Activated CD4-positive, alpha-beta T cell treated with anti-CD3 and anti-CD28 coated beads for 36 hours (primary cell): ENCODE data around the gene XPO6. TPM values are rescaled to one million over a fixed set of nuclear protein-coding genes. Genes with fewer than 3 reads are reported as not detected.
"Not testable (repeated sequence)": the region's sequence is repeated elsewhere in the genome, so short reads cannot be mapped to it uniquely, and the experiment has no call there.

ENCODE experiments used
- ATAC-seq: fragments of 200-7000 bp; cut with Tn5 transposase; one replicate; pipeline ENCODE4 v1.10.0; 2021; ENCODE audit warnings: mild to moderate bottlenecking, moderate library complexity
- CTCF ChIA-PET: fragments of 350-600 bp; sonication (Branson Sonifier 250); formaldehyde crosslinking; loops from one replicate; lab custom pipeline; 2021; ENCODE audit warnings: antibody characterized with exemption; lab: Charles Lee
- POLR2A ChIA-PET: fragments of 350-600 bp; sonication (Branson Sonifier 250); formaldehyde crosslinking; loops from one replicate; lab custom pipeline; 2021; ENCODE audit warnings: antibody characterized with exemption, inconsistent platforms; lab: Charles Lee
- DNase-seq: peaks from one replicate; pipeline ENCODE4 v3.0.0-alpha.2; 2020
- H3K27ac Mint-ChIP-seq: one replicate; pipeline ENCODE4 v1.8.0; 2021; ENCODE audit warnings: mixed read lengths
- H3K27me3 Mint-ChIP-seq: one replicate; pipeline ENCODE4 v1.8.0; 2021; ENCODE audit warnings: mixed read lengths
- H3K36me3 Mint-ChIP-seq: one replicate; pipeline ENCODE4 v1.8.0; 2021; ENCODE audit warnings: low read depth, mixed read lengths
- H3K4me1 Mint-ChIP-seq: one replicate; pipeline ENCODE4 v1.8.0; 2021; ENCODE audit warnings: mixed read lengths
- H3K4me3 Mint-ChIP-seq: one replicate; pipeline ENCODE4 v1.8.0; 2021; ENCODE audit warnings: mild to moderate bottlenecking, moderate library complexity, mixed read lengths
- H3K9me3 Mint-ChIP-seq: one replicate; pipeline ENCODE4 v1.8.0; 2021; ENCODE audit warnings: low read depth, mixed read lengths
- intact Hi-C, 2 experiments: fragments of 100-400 bp; cut with DNase I in 1 of 2; cut with micrococcal nuclease in 1 of 2; formaldehyde crosslinking; loops; one replicate each; pipeline versions ENCODE4 v1.14.2 to v1.15.1; 2022 to 2024; cut with DNase I, micrococcal nuclease
- total RNA-seq, 2 experiments: library from RNA; stranded (reverse); gene quantifications; one replicate each; pipeline ENCODE4 v1.2.3, GENCODE V29; 2021

XPO6 gene
- total RNA-seq, 2 experiments from 2014 or later, result 241 to 368 TPM

DNA sequence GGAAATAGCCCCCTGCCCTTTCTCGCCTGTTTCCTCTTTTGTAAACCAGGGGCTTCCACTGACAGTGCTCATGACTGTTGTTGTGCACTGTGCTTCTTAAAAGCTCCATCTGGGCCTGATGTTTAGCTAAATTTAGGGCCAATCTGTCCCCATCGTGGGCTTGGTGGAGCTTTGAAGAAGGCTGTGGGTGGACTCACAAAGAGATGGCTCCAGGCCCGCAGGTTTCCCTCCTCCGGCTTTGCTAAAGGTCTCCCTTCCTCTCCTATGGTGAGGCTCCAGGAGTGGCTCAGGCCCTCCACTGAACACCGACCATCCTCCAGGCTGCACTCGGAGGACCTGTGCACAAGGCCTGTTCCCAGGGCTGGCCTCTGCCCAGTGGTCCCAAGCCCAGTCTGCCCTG lies 30.2 kb upstream of the XPO6 start:
- Mint-ChIP-seq H3K4me1 (no peaks in the 10 kb centered on the region), H3K4me3 (no peak overlapping the region), H3K27me3 (no peaks in the 10 kb centered on the region), H3K36me3 (no peaks in the 10 kb centered on the region), H3K9me3 (peaks cover 3% of the 10 kb centered on the region), H3K27ac (no peak overlapping the region)
- no peak for ATAC-seq
- no peak for DNase-seq
- ChIA-PET POLR2A (no interaction called here), CTCF (interaction anchor here (0.6 to 2.3 kb wide), 2 partner anchors 24 to 108 kb away, joined by 3 to 8 read pairs; no protein-coding TSS in a partner anchor)
- intact Hi-C loops, result loop anchor here in 1 of 2 experiments (5.0 kb wide), 1 partner anchor 40 kb away; no protein-coding TSS in a partner anchor

DNA sequence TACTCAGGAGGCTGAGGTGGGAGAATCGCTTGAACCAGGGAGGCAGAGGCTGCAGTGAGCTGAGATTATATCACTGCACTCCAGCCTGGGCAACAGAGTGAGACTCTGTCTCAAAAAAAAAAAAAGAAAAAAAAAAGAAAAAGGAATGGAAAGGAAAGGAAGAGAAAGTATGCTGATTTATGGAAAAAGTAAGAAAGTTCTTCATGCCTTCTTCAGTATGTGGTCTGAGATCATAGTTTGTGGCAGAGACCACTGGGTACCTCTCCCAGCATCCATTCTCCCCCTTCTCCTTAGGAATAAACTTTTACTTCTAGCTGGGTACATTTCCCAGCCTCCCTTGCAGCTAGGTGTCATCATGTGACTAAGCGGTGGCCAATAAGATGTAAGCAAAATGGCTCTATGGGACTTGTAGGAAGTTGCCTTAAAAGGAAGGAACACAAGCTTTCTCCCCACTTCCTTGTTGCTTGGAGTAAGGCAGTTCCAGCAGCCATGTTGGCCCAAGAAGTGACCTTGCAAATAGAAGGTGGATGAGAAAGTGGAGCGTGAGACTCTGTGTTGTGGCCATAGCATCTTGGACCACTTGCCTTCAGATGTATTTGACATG lies 26.1 kb upstream of the XPO6 start:
- H3K4me3 Mint-ChIP-seq, result no peak overlapping the region
- H3K27ac Mint-ChIP-seq, result no peak overlapping the region
- no peaks in the 10 kb centered on the region for H3K36me3 Mint-ChIP-seq
- no peaks in the 10 kb centered on the region for H3K4me1 Mint-ChIP-seq
- ATAC-seq (no peak), DNase-seq (no peak)
- no peaks in the 10 kb centered on the region for H3K27me3 Mint-ChIP-seq
- peaks cover 3% of the 10 kb centered on the region for H3K9me3 Mint-ChIP-seq
- ChIA-PET CTCF (interaction anchor here (1.0 kb wide), 1 partner anchor 167 kb away, joined by 4 read pairs; no protein-coding TSS in a partner anchor), POLR2A (no interaction called here)
- intact Hi-C loops, result no loop called here

DNA sequence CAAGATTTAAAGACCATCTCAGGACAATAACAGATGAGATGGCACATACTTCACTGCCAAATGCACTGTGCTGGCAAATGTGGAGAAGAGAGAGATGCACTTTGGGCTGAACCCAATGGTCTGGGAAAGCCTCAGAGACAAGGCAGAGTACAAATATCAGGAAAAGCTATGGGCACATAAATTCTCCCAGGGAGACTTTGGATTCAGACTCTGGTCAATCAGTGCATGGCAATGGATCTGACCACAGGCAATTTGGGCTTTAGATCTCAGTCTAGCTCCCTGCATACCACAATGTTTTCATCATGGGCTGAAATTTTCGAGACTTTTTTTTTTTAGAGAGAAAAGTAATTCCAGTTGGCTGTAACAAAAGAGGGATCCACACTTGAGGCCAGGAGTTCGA lies 20.0 kb upstream of the XPO6 start:
- DNase-seq, result no peak
- Mint-ChIP-seq H3K4me3 (no peak overlapping the region), H3K36me3 (no peaks in the 10 kb centered on the region), H3K4me1 (no peaks in the 10 kb centered on the region), H3K27ac (no peak overlapping the region), H3K9me3 (no peaks in the 10 kb centered on the region), H3K27me3 (no peaks in the 10 kb centered on the region)
- POLR2A ChIA-PET, result no interaction called here
- CTCF ChIA-PET, result interaction anchor here (1.1 kb wide), 1 partner anchor 14 kb away, joined by 3 read pairs; no protein-coding TSS in a partner anchor
- no peak for ATAC-seq
- intact Hi-C loops, result no loop called here

DNA sequence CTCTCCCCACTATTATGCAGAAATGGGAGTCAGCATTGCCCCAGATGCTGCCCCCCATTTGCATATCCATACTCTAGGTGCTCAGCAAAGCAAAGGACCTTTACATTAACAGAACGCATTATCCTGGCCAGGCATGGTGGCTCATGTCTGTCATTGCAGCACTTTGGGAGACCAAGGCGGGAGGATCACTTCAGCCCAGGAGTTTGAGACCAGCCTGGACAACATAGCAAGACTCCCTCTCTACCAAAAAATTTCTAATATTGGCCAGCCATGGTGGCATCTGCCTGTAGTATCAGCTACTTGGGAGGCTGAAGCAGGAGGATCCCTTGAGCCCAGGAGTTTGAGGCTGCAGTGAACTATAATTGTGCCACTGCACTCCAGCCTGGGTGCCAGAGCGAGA lies 12.1 kb upstream of the XPO6 start:
- H3K36me3 Mint-ChIP-seq, H3K27ac Mint-ChIP-seq: not testable (repeated sequence)

DNA sequence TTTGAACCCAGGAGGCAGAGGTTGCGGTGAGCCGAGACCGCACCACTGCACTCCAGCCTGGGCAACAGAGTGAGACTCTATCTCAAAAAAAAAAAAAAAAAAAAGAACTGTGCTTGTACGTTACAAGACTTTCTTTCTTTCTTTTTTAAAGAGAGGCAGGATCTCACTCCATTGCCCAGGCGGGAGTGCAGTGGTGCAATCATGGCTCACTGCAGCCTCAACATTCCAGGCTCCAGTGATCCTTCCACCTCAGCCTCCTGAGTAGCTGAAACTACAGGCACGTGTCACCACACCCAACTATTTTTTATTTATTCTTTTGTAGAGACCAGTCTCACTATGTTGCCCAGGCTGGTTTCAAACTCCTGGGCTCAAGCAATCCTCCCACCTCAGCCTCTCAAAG lies 8.0 kb upstream of the XPO6 start:
- H3K4me3 Mint-ChIP-seq, POLR2A ChIA-PET, H3K36me3 Mint-ChIP-seq, DNase-seq, H3K27ac Mint-ChIP-seq, H3K27me3 Mint-ChIP-seq, ATAC-seq, H3K4me1 Mint-ChIP-seq, H3K9me3 Mint-ChIP-seq: not testable (repeated sequence)
- intact Hi-C loops, result loop anchor here (5.0 kb wide), 2 partner anchors 147 to 227 kb away; no protein-coding TSS in a partner anchor
- CTCF ChIA-PET, result interaction anchor here (1.3 kb wide), 1 partner anchor 8 kb away, joined by 4 read pairs; the partner anchor contains the start of gene XPO6

More for the DNA sequence above, 12.1 kb upstream of the XPO6 start:
- H3K4me3 Mint-ChIP-seq, H3K9me3 Mint-ChIP-seq, ATAC-seq, intact Hi-C loops, POLR2A ChIA-PET, H3K27me3 Mint-ChIP-seq, DNase-seq, H3K4me1 Mint-ChIP-seq: not testable (repeated sequence)
- CTCF ChIA-PET, result interaction anchor here (0.6 to 1.0 kb wide), 2 partner anchors 88 to 153 kb away, joined by 3 read pairs; no protein-coding TSS in a partner anchor

DNA sequence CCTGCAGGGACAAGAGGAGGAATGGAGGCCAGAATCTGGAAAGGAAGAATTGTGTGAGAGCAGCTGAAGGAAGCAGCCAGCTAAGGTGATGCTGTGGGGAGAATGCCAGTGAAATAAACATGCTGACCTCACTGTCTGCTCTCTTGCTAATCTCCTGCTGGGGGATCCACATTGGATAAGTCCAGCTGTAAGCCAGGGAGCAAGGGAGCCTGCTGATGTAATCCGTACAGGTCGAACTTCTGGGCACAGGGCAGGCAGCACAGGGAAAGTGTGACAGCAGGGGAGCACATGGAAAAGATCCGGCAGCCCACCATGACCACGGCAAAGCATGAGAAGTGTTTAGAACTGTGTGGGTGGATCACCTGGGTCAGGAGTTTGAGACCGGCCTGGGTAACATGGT lies 7.5 kb upstream of the XPO6 start:
- H3K4me3 Mint-ChIP-seq, result no peak overlapping the region
- ChIA-PET POLR2A (no interaction called here), CTCF (interaction anchor here (0.6 to 2.2 kb wide), 5 partner anchors 78 to 241 kb away, joined by 3 to 18 read pairs (median 6); no protein-coding TSS in a partner anchor)
- H3K4me1 Mint-ChIP-seq, result no peaks in the 10 kb centered on the region
- H3K9me3 Mint-ChIP-seq, result no peaks in the 10 kb centered on the region
- no peak for DNase-seq
- no peaks in the 10 kb centered on the region for H3K36me3 Mint-ChIP-seq
- ATAC-seq, result no peak
- H3K27ac Mint-ChIP-seq, result no peak overlapping the region
- intact Hi-C loops, result loop anchor here (5.0 kb wide), 2 partner anchors 147 to 227 kb away; no protein-coding TSS in a partner anchor
- no peaks in the 10 kb centered on the region for H3K27me3 Mint-ChIP-seq

DNA sequence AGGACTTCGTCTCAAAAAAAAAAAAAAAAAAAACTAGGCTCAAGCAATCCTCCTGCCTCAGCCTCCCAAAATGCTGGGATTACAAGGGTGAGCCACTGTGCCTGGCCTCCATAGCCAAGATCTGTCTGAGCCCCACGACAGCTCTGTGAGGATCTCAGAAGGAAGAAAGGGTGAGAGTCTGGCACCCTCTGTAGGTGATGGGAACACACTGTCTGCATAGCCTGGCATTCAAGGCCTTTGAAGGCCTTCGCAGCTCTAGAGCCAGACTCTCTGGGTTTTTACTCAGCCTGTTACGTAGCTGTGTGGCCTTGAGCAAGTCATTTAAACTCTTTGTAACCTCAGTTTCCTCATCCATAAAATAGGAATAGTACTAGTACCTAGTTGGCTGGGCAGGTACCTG lies 6.3 kb upstream of the XPO6 start:
- Mint-ChIP-seq H3K9me3 (no peaks in the 10 kb centered on the region), H3K36me3 (no peaks in the 10 kb centered on the region), H3K4me3 (no peak overlapping the region), H3K4me1 (peaks cover 3% of the 10 kb centered on the region), H3K27me3 (no peaks in the 10 kb centered on the region), H3K27ac (no peak overlapping the region)
- ChIA-PET POLR2A (interaction anchor here (0.6 kb wide), 2 partner anchors 77 to 250 kb away, joined by 3 read pairs; no protein-coding TSS in a partner anchor), CTCF (interaction anchor here (0.6 to 2.3 kb wide), 30 partner anchors 12 to 776 kb away, joined by 3 to 18 read pairs (median 4); partner anchors contain the start of genes GSG1L, GTF3C1 and KATNIP)
- intact Hi-C loops, result loop anchor here (1.0 to 5.0 kb wide), 4 partner anchors 81 to 246 kb away; no protein-coding TSS in a partner anchor
- peak; percentile 76 for DNase-seq
- peak; percentile 100 for ATAC-seq

DNA sequence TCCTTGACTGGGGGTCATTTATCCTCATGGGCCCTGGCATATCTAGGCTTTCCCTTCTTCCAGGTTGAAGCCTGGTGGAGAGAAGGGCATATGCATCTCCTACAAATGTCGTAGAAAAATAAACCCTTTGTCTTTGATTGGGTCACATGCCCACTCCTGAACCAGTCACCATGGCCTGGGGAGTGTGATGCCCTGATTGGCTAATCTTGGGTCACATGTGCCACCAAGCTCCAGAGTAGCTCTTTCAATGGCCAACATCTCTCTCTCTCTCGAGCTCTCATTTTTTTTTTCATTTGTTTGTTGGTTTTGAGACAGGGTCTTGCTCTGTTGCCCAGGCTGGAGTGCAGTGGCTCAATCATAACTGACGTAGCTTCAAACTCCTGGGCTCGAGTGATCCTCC lies 5.6 kb upstream of the XPO6 start:
- ChIA-PET CTCF (interaction anchor here (0.7 to 2.3 kb wide), 12 partner anchors 26 to 246 kb away, joined by 3 to 18 read pairs (median 8); no protein-coding TSS in a partner anchor), POLR2A (no interaction called here)
- Mint-ChIP-seq H3K9me3 (no peaks in the 10 kb centered on the region), H3K27me3 (no peaks in the 10 kb centered on the region), H3K4me3 (no peak overlapping the region), H3K36me3 (no peaks in the 10 kb centered on the region), H3K27ac (no peak overlapping the region), H3K4me1 (peaks cover 6% of the 10 kb centered on the region)
- DNase-seq, result peak; percentile 28
- intact Hi-C loops, result loop anchor here (5.0 kb wide), 2 partner anchors 145 to 225 kb away; no protein-coding TSS in a partner anchor
- no peak for ATAC-seq

DNA sequence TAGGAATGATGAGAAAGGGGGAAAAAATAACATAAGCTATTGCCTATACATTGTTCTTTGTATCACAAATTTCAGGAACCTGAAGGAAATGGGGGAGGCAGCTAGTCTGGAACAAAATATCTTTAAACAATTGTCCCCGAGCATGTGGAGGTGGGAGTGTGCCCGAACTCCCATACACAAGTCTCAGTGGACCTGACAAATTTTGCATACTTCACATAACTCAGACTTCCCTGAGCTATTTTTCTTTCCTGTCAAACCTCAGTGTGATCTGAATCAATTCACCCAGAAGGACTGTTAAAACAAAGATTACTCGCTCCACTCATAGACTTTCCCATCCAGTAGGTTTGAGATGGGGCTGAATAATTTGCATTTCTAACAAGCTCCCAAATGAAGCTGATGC lies 1.6 kb upstream of the XPO6 start:
- CTCF ChIA-PET, result interaction anchor here (0.6 to 1.2 kb wide), 4 partner anchors 11 to 1359 kb away, joined by 3 to 4 read pairs (median 3); no protein-coding TSS in a partner anchor
- Mint-ChIP-seq H3K4me3 (no peak overlapping the region), H3K36me3 (peaks cover 22% of the 10 kb centered on the region), H3K9me3 (peaks cover 2% of the 10 kb centered on the region), H3K27me3 (no peaks in the 10 kb centered on the region), H3K27ac (peak overlapping the region; percentile 2), H3K4me1 (peaks cover 18% of the 10 kb centered on the region)
- ATAC-seq, result no peak
- POLR2A ChIA-PET, result no interaction called here
- intact Hi-C loops, result loop anchor here (5.0 kb wide), 4 partner anchors 36 to 1594 kb away; partner anchors contain the start of genes ATXN2L (in 1 of the 2) and MAZ (in 1 of the 2)
- DNase-seq, result no peak

DNA sequence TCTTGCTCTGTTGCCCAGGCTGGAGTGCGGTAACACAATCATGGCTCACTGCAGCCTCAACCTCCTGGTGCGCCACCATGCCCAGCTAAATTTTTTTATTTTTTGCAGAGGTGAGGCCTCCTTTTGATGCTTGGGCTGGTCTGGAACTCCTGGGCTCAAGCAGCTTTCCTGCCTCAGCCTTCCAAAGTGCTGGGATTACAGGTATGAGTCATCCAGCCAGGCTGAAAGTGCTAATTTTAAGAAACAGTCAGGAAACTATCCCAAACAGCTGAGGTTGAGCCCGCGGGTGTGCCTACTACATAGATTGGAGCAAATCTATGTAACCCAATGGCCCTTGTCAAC lies 738 bp upstream of the XPO6 start:
- peaks cover 28% of the 10 kb centered on the region for H3K36me3 Mint-ChIP-seq
- CTCF ChIA-PET, result interaction anchor here (0.8 to 1.2 kb wide), 6 partner anchors 8 to 77 kb away, joined by 3 to 4 read pairs (median 4); no protein-coding TSS in a partner anchor

DNA sequence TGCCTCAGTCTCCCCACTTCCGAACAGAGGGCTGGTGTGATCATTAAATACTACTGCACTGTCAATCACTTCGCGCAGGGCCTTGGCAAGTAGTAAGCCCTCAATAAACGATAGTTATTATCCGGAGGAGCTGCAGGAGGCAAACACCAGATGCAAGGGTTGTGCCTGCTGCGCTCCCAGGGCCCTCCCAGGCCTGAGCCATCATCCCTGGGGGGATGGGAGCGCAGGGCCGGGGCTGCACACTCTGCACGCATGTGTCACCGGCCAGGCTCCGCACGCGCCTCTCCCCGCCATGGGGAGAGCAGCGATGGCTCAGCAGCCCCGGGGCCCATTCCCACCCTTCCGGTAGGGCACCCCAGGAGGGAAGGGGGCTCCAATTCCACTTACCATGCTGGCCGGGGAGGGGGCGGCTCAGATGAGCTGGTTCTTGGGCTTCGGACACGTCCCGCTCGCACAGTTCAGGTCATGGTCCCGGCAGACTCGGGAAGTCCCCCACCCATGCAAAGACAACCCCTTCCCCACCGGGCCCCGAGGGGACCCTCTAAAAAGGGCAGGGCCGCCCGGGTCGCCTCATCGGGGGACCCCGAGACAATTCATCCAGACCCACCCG lies 681 bp downstream of the XPO6 start:
- Mint-ChIP-seq H3K27ac (peak overlapping the region; percentile 95), H3K27me3 (no peaks in the 10 kb centered on the region), H3K4me1 (peaks cover 37% of the 10 kb centered on the region), H3K36me3 (peaks cover 38% of the 10 kb centered on the region), H3K4me3 (peak overlapping the region; percentile 96), H3K9me3 (peaks cover 2% of the 10 kb centered on the region)
- ChIA-PET POLR2A (interaction anchor here (0.6 to 5.0 kb wide), 4 partner anchors 9 to 41 kb away, joined by 3 to 36 read pairs (median 4); no protein-coding TSS in a partner anchor), CTCF (interaction anchor here (0.6 to 2.2 kb wide), 5 partner anchors 14 to 105 kb away, joined by 3 to 13 read pairs (median 4); no protein-coding TSS in a partner anchor)
- intact Hi-C loops, result loop anchor here (1.0 to 5.0 kb wide), 8 partner anchors 16 to 1596 kb away; partner anchors contain the start of genes ATXN2L (in 1 of the 2) and MAZ (in 1 of the 2)
- DNase-seq (peak; percentile 87), ATAC-seq (peak; percentile 69)

More for the DNA sequence above, 738 bp upstream of the XPO6 start:
- Mint-ChIP-seq H3K27ac (peak overlapping the region; percentile 99), H3K4me1 (peaks cover 26% of the 10 kb centered on the region), H3K9me3 (peaks cover 2% of the 10 kb centered on the region), H3K27me3 (no peaks in the 10 kb centered on the region), H3K4me3 (peak overlapping the region; percentile 73)
- intact Hi-C loops, result loop anchor here (1.0 to 5.0 kb wide), 10 partner anchors 30 to 1595 kb away; partner anchors contain the start of genes ATXN2L (in 1 of the 2), CLN3 (in 1 of the 2), MAZ (in 1 of the 2) and SBK1 (in 1 of the 2)
- POLR2A ChIA-PET, result interaction anchor here (0.6 to 5.0 kb wide), 3 partner anchors 19 to 626 kb away, joined by 3 to 36 read pairs (median 3); no protein-coding TSS in a partner anchor
- DNase-seq (no peak), ATAC-seq (no peak)
